IMR-90 (cell line): ENCODE data around the gene CTRL. TPM values are rescaled to one million over a fixed set of nuclear protein-coding genes. Genes with fewer than 3 reads are reported as not detected.

Experiments
- ATAC-seq: fragments of 200-7000 bp; cut with Tn5 transposase; 2 replicates; pipeline ENCODE4 v1.9.1; 2020; ENCODE audit warnings: low read depth, mild to moderate bottlenecking, moderate library complexity
- BruUV-seq: library from RNA; stranded (reverse); fragments of 400-500 nt; replicated peaks from 2 replicates; lab custom pipeline; 2021; lab: Mats Ljungman, UMichigan
- CTCF ChIA-PET: fragments of 300-600 bp; formaldehyde crosslinking; extraction: SDS; loops from one replicate; lab custom pipeline; 2021; ENCODE audit warnings: antibody characterized with exemption; lab: Yijun Ruan, JAX
- POLR2A ChIA-PET: fragments of 300-600 bp; sonication (Branson Sonifier 250); formaldehyde crosslinking; loops from one replicate; lab custom pipeline; 2022; ENCODE audit warnings: antibody characterized with exemption; ENCODE audit not compliant: unreplicated experiment; lab: Charles Lee
- DNase-seq: peaks from one replicate; pipeline ENCODE4 v3.0.0; 2013
- H2AFZ ChIP-seq: replicated peaks from 2 replicates; pipeline ENCODE3; 2013; ENCODE audit warnings: low read length, mild to moderate bottlenecking; ENCODE audit not compliant: poor library complexity
- H2AK5ac ChIP-seq: 2 replicates; pipeline ENCODE4 v1.6.1; 2013; ENCODE audit warnings: low read depth, low read length, inconsistent platforms
- H2AK9ac ChIP-seq: replicated peaks from 2 replicates; pipeline ENCODE3; 2013; ENCODE audit warnings: mild to moderate bottlenecking, low read depth, low read length, moderate library complexity; ENCODE audit not compliant: poor library complexity
- H2BK120ac ChIP-seq: 2 replicates; pipeline ENCODE4 v1.6.1; 2013; ENCODE audit warnings: low read depth, low read length, inconsistent platforms
- H2BK15ac ChIP-seq: 3 replicates; pipeline ENCODE4 v1.6.1; 2013; ENCODE audit warnings: low read depth, low read length, inconsistent platforms
- H2BK20ac ChIP-seq: 2 replicates; pipeline ENCODE4 v1.6.1; 2013; ENCODE audit warnings: low read depth, mild to moderate bottlenecking, inconsistent platforms, low read length, moderate library complexity
- H2BK5ac ChIP-seq: 2 replicates; pipeline ENCODE4 v1.6.1; 2013; ENCODE audit warnings: mild to moderate bottlenecking, low read depth, low read length, inconsistent platforms; ENCODE audit not compliant: poor library complexity, severe bottlenecking
- H3K14ac ChIP-seq: replicated peaks from 2 replicates; pipeline ENCODE4 v1.6.1; 2013; ENCODE audit warnings: low read depth, low read length, inconsistent platforms
- H3K18ac ChIP-seq: 2 replicates; pipeline ENCODE4 v1.6.1; 2013; ENCODE audit warnings: low read depth, low read length, control low read depth
- H3K23ac ChIP-seq: 2 replicates; pipeline ENCODE4 v1.6.1; 2013; ENCODE audit warnings: low read depth, low read length, inconsistent platforms
- H3K27ac ChIP-seq: 2 replicates; pipeline ENCODE4 v1.5.1; 2013; ENCODE audit warnings: mild to moderate bottlenecking, control low read depth, low read length; ENCODE audit not compliant: insufficient read depth
- H3K27me3 ChIP-seq: 2 replicates; pipeline ENCODE4 v1.6.1; 2013; ENCODE audit warnings: low read length; ENCODE audit not compliant: control insufficient read depth, insufficient read depth
- H3K36me3 ChIP-seq: 2 replicates; pipeline ENCODE4 v1.6.1; 2013; ENCODE audit warnings: low read length, mixed read lengths; ENCODE audit not compliant: control insufficient read depth, insufficient read depth
- H3K4ac ChIP-seq: 2 replicates; pipeline ENCODE4 v1.6.1; 2013; ENCODE audit warnings: low read depth, low read length, inconsistent platforms
- H3K4me1 ChIP-seq: 2 replicates; pipeline ENCODE4 v1.6.1; 2013; ENCODE audit warnings: low read length, mixed read lengths; ENCODE audit not compliant: control insufficient read depth, insufficient read depth
- H3K4me2 ChIP-seq: 2 replicates; pipeline ENCODE4 v1.6.1; 2013; ENCODE audit warnings: low read depth, mild to moderate bottlenecking, control low read depth, low read length, moderate library complexity
- H3K4me3 ChIP-seq: 2 replicates; pipeline ENCODE4 v1.5.1; 2013; ENCODE audit warnings: low read depth, mild to moderate bottlenecking, control low read depth, low read length, moderate library complexity; ENCODE audit not compliant: insufficient read depth
- H3K56ac ChIP-seq: 2 replicates; pipeline ENCODE4 v1.6.1; 2013; ENCODE audit warnings: low read length, inconsistent platforms; ENCODE audit not compliant: insufficient read depth; ENCODE audit errors: extremely low read depth
- H3K79me1 ChIP-seq, 2 experiments: 2 replicates each; pipeline ENCODE4 v1.6.1; 2013; ENCODE audit warnings: low read length in 2 of 2, inconsistent platforms in 1 of 2, low read depth in 1 of 2
- H3K9ac ChIP-seq: 2 replicates; pipeline ENCODE4 v1.6.1; 2013; ENCODE audit warnings: low read depth, low read length, control low read depth
- H3K9me1 ChIP-seq: 2 replicates; pipeline ENCODE4 v1.6.1; 2013; ENCODE audit warnings: low read length, inconsistent platforms; ENCODE audit not compliant: insufficient read depth
- H3K9me3 ChIP-seq: 2 replicates; pipeline ENCODE4 v1.6.1; 2013; ENCODE audit warnings: low read length; ENCODE audit not compliant: control insufficient read depth, insufficient read depth
- H4K20me1 ChIP-seq: 2 replicates; pipeline ENCODE4 v1.6.1; 2013; ENCODE audit warnings: low read length, inconsistent platforms; ENCODE audit not compliant: insufficient read depth
- H4K5ac ChIP-seq: 2 replicates; pipeline ENCODE4 v1.6.1; 2013; ENCODE audit warnings: mild to moderate bottlenecking, low read depth, low read length, control low read depth
- H4K8ac ChIP-seq, 2 experiments: 2 replicates each; pipeline ENCODE4 v1.6.1; 2013; ENCODE audit warnings: low read depth in 2 of 2, low read length in 2 of 2, control low read depth in 1 of 2, inconsistent platforms in 1 of 2
- H4K91ac ChIP-seq: 2 replicates; pipeline ENCODE4 v1.6.1; 2013; ENCODE audit warnings: low read depth, low read length, inconsistent platforms; ENCODE audit not compliant: insufficient read depth
- BHLHE40 ChIP-seq: fragments of 150-350 bp; IDR thresholded peaks from 2 replicates; pipeline ENCODE4 v1.6.1; 2016; ENCODE audit warnings: mild to moderate bottlenecking, low read depth, low read length
- CEBPB ChIP-seq: IDR thresholded peaks from 2 replicates; pipeline ENCODE4 v1.6.1; 2012; ENCODE audit warnings: low read depth, low read length, improper control_type of control experiment
- CHD1 ChIP-seq: IDR thresholded peaks from 2 replicates; pipeline ENCODE4 v1.6.1; 2012; ENCODE audit warnings: low read depth, low read length, improper control_type of control experiment
- CTCF ChIP-seq: conservative IDR thresholded peaks from 2 replicates; pipeline ENCODE4 v1.5.1; 2012; ENCODE audit warnings: mild to moderate bottlenecking, low read depth, low read length, improper control_type of control experiment
- FOS ChIP-seq: fragments of 150-350 bp; IDR thresholded peaks from 2 replicates; pipeline ENCODE4 v1.6.1; 2016; ENCODE audit warnings: low read depth, low read length
- MAZ ChIP-seq: IDR thresholded peaks from 2 replicates; pipeline ENCODE4 v1.6.1; 2012; ENCODE audit warnings: low read depth, mild to moderate bottlenecking, low read length, improper control_type of control experiment, moderate library complexity, borderline replicate concordance
- MXI1 ChIP-seq: IDR thresholded peaks from 2 replicates; pipeline ENCODE4 v1.6.1; 2012; ENCODE audit warnings: low read depth, mild to moderate bottlenecking, low read length, moderate library complexity, borderline replicate concordance
- NFE2L2 ChIP-seq: fragments of 150-350 bp; IDR thresholded peaks from 2 replicates; pipeline ENCODE4 v1.6.1; 2016; ENCODE audit warnings: low read depth, mild to moderate bottlenecking, low read length
- RAD21 ChIP-seq: IDR thresholded peaks from 2 replicates; pipeline ENCODE4 v1.6.1; 2012; ENCODE audit warnings: low read length, improper control_type of control experiment
- RCOR1 ChIP-seq: IDR thresholded peaks from 2 replicates; pipeline ENCODE4 v1.6.1; 2012; ENCODE audit warnings: mild to moderate bottlenecking, low read length, improper control_type of control experiment; ENCODE audit not compliant: insufficient replicate concordance
- RFX5 ChIP-seq: IDR thresholded peaks from 2 replicates; pipeline ENCODE4 v1.8.0; 2012; ENCODE audit warnings: low read depth, mild to moderate bottlenecking, low read length, moderate library complexity
- SMC3 ChIP-seq: fragments of 150-350 bp; IDR thresholded peaks from 2 replicates; pipeline ENCODE4 v1.6.1; 2016; ENCODE audit warnings: low read depth, mild to moderate bottlenecking, antibody characterized with exemption, low read length, moderate library complexity
- USF2 ChIP-seq: fragments of 150-350 bp; IDR thresholded peaks from 2 replicates; pipeline ENCODE4 v1.6.1; 2017; ENCODE audit warnings: mild to moderate bottlenecking, antibody characterized with exemption, low read length, low read depth
- WGBS, 2 experiments: methylation state at CpG; one replicate each; pipeline versions ENCODE4 v1.1.5 to v1.1.7; 2013; ENCODE audit warnings: missing lambda C conversion rate in 2 of 2; ENCODE audit not compliant: insufficient read length in 1 of 2; ENCODE audit errors: extremely low coverage in 2 of 2; 5-methylcytosine and 5-hydroxymethylcytosine counted together
- dilution Hi-C: fragments of 300-500 bp; cut with HindIII; formaldehyde crosslinking; loops from one replicate; pipeline ENCODE4 v1.14.3; 2018; ENCODE audit warnings: low sequenced_read_pairs; ENCODE audit not compliant: unreplicated experiment
- in situ Hi-C: fragments of 300-500 bp; cut with MboI; formaldehyde crosslinking; loops from 3 replicates; pipeline ENCODE4 v1.14.3; 2019; ENCODE audit warnings: low sequenced_read_pairs, inconsistent platforms, mixed read lengths
- intact Hi-C: fragments of 100-400 bp; cut with micrococcal nuclease; formaldehyde crosslinking; loops from 2 replicates; pipeline ENCODE4 v1.10.0; 2022
- polyA plus RNA-seq, 3 experiments: library from polyadenylated mRNA; depleted of rRNA; stranded (reverse); fragments of >200 nt; gene quantifications; 2 replicates each; pipeline ENCODE4 v1.2.3, GENCODE V29; 2012; ENCODE audit warnings: low replicate concordance in 1 of 3
- total RNA-seq: library from RNA; depleted of rRNA; stranded (reverse); fragments of >200 nt; gene quantifications from 2 replicates; pipeline ENCODE4 v1.2.3, GENCODE V29; 2012
- TF ChIP-seq, protein P1 (sequence below): fragments of 150-350 bp; IDR thresholded peaks from 2 replicates; pipeline ENCODE4 v1.6.1; 2016; ENCODE audit warnings: low read depth, mild to moderate bottlenecking, low read length, moderate library complexity, borderline replicate concordance

The CTRL gene
- total and polyA plus RNA-seq, 2 of the 4 experiments (the other 2 are of a cell fraction) = 0.18 to 1.1 TPM

DNA sequence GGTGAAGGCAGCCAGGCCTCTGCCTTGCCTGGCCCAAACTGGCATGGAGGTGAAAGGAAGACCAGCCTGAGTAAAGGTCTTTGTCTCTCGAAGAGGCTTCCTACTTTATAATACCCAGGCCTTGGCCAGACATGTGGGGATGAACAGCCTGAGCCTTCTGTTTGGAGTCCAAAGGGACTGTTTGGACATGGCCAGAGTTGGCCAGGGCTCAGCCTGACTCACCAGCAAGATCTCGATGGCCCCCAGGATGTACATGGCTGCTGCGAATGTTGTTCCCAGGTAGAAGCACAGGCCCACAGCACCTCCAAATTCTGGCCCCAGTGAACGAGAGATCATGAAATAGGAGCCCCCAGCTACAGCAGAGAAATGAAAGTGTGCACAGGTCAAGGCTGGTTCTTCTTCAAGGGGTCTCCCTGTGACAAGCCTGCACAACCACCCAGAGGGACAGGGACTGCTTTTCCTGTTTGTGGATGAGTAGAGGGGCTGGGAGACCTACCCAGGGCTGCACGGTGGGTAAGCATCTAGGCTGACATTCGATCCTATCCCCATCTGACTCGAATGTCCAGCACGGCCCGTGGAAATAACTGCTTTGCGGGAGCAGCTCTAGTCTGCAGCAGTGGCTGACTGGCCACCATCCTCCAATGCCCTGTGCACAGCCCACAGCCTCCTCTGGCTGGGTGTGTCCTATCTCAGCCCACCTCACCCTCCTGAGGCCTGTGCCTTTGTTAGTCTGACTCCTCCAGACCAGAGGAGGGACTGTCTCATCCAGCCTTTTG, 22.9 kb upstream of the CTRL start:
- intact Hi-C loops = no loop called here
- dilution Hi-C loops = no loop called here
- H4K20me1 ChIP-seq = peaks cover 56% of the 10 kb centered on the region
- H3K56ac ChIP-seq = no peak overlapping the region
- H2BK20ac ChIP-seq = no peak overlapping the region
- H3K9ac ChIP-seq = no peak overlapping the region
- in situ Hi-C loops = no loop called here
- H3K4me3 ChIP-seq = no peak overlapping the region
- peaks cover 40 to 76% of the 10 kb centered on the region in 2 experiments for H3K79me1 ChIP-seq
- H2BK120ac ChIP-seq = no peak overlapping the region
- no peak overlapping the region for H3K23ac ChIP-seq
- 88% methylated on average over 6 of the region's 10 CpGs; no CpG with 5 or more reads in 1 of the 2 experiments for WGBS, 2 experiments
- H3K14ac ChIP-seq = no peak overlapping the region
- DNase-seq (no peak), ATAC-seq (peak; percentile 50)
- no peak overlapping the region for H3K4me2 ChIP-seq
- no TSS peak for BruUV-seq
- H4K8ac ChIP-seq = no peak overlapping the region
- H3K4ac ChIP-seq = no peak overlapping the region
- H2BK5ac ChIP-seq = no peak overlapping the region
- ChIA-PET POLR2A (interaction anchor here (0.6 kb wide), 1 partner anchor 62 kb away, joined by 3 read pairs; no protein-coding TSS in a partner anchor), CTCF (interaction anchor here (1.0 kb wide), 1 partner anchor 138 kb away, joined by 6 read pairs; no protein-coding TSS in a partner anchor)
- no peak overlapping the region for H4K91ac ChIP-seq
- H3K4me1 ChIP-seq = peaks cover 9% of the 10 kb centered on the region
- no peaks in the 10 kb centered on the region for H3K9me3 ChIP-seq
- no peak overlapping the region for H2BK15ac ChIP-seq
- peaks cover 11% of the 10 kb centered on the region for H3K9me1 ChIP-seq
- no peak overlapping the region for H4K5ac ChIP-seq
- no peak overlapping the region for H3K18ac ChIP-seq
- no peak overlapping the region for H2AK5ac ChIP-seq
- no peaks in the 10 kb centered on the region for H3K27me3 ChIP-seq
- peaks cover 77% of the 10 kb centered on the region for H3K36me3 ChIP-seq
- no peak overlapping the region for H3K27ac ChIP-seq
- peak overlapping the region; percentile 79 for H2AK9ac ChIP-seq
- H2AFZ ChIP-seq = no peak overlapping the region
- TF ChIP-seq CTCF (no peak), USF2 (no peak), CHD1 (no peak), MAZ (no peak), RFX5 (no peak), NFE2L2 (no peak), BHLHE40 (no peak), RCOR1 (no peak), CEBPB (no peak), FOS (no peak), RAD21 (no peak), MXI1 (no peak), SMC3 (no peak)
- TF ChIP-seq, protein P1, sequence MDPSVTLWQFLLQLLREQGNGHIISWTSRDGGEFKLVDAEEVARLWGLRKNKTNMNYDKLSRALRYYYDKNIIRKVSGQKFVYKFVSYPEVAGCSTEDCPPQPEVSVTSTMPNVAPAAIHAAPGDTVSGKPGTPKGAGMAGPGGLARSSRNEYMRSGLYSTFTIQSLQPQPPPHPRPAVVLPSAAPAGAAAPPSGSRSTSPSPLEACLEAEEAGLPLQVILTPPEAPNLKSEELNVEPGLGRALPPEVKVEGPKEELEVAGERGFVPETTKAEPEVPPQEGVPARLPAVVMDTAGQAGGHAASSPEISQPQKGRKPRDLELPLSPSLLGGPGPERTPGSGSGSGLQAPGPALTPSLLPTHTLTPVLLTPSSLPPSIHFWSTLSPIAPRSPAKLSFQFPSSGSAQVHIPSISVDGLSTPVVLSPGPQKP = no peak
